CD4-positive, alpha-beta T cell treated with Interleukin-12 subunit alpha and Interleukin-12 subunit beta, for 1 hour (primary cell): ENCODE measurements around the gene RPS6KA5.
A peak's percentile ranks its signal among the peaks of the same experiment; 100 is the strongest.

Experiments used
- DNase-seq: peaks from one replicate; pipeline ENCODE4 v3.0.0-alpha.2; 2020

RPS6KA5 gene

DNA sequence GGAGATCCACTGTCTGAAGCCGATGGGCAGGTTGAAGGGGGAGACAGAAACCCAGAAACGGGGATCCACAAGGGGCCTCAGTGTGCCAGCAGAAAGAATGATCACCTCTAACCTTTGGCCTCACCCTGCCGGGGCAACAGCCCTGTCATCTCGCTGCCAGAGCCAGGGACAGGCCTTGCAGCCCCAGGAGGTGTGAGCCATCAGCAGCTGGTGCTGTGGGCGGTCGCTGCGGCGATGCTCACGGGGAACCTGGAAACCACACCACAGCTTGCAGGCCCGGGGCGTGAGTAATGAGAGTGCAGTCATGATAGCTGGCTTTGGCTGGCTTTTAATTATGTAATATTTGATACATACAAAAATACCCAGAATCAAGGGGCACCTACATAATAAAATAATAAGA lies 239.5 kb downstream of the RPS6KA5 start:
- DNase-seq = peak; percentile 70

DNA sequence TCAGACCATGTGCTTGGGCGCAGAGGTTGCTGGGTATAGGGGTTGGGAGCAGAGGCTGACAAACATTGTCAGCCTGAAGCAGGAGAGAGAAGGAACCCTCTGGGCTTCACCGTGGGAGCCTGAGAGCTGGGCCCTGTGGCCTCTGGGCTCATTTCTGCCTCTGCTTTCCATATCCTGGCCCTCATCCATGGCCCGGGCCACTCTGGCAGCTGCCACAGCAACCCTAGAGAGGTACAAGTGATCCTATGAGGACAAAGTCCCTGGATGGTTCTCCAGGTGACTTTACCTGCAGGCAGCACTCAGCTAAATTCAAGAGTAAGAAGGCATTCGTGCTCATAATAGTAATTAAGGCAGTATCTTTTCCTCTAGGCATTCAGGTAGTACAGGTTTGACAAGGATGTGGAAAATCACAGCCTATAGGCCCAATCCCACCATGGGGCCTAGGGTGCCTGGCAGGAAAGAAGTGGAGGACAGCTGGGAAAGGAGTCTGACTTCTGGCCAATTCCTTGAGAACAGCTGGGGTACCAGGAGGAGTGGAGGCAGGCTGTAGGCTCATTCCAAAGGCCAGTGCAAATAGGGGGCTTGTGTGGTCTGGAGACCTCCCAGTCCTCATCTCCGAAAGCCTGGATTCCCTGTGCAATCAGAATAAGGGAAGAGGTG lies 240.6 kb downstream of the RPS6KA5 start:
- no peak for DNase-seq

DNA sequence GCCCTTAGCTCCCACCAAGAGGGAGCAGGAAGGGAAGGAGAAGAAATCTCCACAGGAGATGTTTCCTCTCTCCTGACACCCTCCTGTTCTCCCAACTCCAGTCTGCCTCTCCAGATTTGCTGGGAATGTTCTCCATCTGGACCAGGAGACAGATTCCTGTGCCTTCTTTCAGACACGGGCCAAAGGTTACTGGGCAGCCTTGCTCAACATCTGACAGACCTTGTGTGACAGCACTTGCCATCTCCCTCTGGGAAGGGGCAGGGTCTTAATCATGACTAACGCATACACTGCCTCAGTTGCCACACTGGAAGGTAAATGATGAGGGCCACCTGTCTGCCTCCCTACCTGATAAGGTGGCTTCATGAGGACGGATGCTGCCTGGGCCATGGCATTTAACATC lies 241.7 kb downstream of the RPS6KA5 start:
- no peak for DNase-seq

DNA sequence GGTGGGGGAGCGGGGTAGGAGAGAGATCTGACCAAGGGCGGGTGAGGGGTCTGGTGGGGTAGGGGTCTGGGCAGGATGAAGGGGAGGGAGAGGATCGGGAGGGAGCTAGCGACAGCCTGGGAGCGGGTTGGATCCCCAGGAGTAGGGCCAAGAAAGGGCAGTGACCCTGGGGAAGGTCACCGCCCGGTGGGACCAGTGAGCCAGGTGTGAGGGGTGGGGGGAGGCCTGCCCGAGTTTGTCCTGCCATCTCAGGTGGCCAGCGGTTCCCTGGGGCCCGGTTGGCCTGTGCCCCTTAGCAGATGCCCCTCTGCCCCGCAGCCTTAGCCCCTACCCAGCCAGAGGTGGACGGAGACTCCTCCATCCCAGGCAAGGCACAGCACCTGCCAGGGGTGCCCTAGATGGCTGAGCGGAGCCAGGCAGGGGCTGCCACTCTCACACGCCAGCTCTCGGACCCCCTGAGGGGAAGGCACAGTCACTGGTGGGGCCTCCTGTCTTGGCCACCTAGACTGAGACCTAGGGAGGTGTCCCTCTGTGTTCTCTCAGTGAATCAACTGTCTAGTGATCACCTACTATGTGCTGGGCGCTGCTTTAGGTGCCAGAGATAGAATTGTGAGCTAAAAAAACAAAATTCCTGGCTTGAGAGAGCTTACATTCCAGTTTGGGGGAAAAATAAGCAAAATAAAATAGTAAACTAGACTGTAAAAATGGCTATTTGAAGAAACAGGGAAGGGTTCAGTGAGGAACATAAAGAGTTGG lies 243.6 kb downstream of the RPS6KA5 start:
- DNase-seq = no peak

DNA sequence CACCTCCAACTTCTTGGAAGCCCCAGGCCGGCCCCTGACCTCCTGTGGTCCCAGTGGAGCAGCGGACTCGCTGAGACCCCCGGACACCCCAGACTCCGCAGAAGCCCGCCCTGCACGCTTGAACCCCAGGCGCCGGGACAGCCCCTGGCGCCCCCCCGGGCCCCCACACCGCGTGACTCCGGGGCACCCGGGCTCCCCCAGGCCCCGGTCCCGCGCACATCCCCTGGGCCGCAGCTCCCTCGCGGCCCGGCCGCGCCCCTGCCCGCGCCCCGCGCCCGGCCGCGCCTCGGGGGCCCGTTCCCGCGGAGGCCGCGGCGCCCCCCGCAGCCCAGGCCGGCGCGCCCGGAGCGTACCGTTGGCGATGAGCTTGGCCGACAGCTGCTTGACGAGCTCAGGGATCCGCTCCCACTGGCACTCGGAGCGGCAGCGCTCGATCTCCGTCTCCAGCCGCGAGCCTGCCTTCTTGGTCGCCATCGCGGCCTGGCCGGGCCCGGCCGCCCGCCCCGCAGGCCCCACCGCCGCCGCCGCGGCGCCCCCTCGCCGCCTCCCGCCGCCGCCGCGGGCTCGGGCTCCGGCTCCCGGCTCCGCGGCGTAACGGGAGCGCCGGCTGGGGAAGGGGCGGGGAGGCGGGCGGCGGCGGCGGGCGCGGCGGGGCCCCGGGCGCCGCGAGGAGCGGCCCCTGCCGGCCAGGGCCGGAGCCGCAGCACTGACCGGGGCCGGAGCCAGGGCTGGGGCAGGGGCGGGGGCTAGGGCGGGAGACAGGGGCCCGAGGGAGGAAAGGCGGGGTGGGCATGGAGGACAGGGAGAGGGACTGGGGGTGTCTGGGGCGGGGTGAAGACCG lies 244.4 kb downstream of the RPS6KA5 start, which contains the start of gene TTC7B:
TTC7B (minus strand) TSS at position 609 of the 841 bp plus-strand sequence; CDS start at position 474, 135 bp downstream.
- DNase-seq = peak; percentile 44

DNA sequence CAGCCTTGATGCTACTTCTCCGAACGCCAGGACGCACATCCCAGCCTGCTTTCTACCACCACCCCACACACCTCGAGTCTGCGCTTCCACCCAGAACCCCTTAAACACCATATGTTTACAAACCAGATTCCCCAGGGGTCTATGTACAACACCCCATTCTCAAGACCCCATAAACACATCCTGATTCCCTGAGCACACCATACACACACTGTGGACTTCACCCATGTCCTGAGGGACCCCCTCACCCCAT lies 244.9 kb downstream of the RPS6KA5 start:
- no peak for DNase-seq

DNA sequence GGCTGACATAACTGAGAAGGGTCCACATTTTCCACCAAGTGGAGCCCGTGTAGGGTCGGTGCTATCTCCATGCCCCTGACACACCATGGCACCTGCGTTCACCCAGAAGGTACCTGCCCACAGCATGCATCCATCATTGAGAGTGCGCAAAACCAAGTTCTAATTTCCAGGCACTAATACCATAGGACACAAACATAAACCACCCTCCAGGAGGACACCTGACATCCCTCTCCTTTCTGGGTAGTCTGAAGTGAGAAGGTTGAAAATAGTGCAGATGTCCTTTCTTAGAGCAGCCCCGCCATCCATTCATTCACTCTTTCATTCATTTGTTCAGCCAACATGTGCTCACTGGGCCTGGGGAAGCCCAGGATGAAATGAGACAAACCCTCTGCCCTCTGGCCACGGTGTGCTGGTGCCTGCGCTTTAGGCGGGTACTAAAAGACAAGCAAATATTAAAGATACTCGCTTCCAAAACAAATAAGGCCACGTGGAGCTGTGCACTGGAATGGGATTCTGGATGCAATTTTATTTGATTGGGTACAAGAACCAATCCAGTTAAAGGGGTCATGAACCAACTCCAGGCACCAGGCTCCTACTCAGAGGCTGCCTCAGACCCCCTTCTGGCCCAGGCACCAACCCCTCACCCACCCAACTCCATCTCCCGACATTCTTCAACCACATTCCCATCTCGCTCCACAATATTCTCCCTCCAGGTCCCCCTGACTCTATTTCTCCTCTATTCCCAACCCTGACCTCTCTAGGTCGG lies 245.5 kb downstream of the RPS6KA5 start:
- no peak for DNase-seq

DNA sequence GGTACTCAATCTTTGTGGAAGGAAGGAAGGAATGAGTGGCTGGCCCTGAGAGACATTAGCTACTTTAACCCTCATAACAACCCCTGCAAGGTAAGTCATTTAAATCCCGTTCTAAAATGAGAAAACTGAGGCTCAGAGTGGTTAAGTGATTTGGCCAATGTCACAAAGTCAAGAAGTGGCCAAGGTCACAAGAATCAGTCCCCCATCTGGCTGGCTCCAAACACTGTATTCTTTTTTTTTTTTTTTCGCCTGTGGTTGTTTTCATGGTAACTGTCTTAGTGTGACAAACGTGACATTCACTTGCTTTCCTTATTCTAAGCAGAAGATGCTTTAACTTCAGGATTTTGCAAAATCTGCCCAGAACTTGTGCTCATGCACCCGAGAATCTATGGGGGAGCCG lies 247.0 kb downstream of the RPS6KA5 start:
- DNase-seq = no peak

DNA sequence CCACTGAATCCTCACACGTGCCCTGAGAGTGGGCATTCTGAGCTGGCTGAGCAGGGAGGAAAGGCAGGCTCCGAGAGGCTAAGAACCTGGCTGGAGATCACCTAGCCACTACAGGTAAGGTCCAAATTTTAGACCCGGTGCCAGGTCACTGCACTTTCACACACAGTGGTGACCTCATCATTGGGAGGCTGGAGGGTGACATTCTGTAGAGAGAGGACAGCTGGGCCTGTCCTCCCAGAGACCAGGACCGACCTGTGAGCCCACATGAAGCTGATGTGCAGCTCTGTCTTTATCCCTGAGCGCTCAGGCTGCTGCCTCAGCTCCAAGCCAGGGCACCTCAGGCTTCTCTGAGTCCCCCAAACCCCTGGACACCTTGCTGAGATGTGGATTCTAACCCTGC lies 248.3 kb downstream of the RPS6KA5 start:
- DNase-seq = no peak

DNA sequence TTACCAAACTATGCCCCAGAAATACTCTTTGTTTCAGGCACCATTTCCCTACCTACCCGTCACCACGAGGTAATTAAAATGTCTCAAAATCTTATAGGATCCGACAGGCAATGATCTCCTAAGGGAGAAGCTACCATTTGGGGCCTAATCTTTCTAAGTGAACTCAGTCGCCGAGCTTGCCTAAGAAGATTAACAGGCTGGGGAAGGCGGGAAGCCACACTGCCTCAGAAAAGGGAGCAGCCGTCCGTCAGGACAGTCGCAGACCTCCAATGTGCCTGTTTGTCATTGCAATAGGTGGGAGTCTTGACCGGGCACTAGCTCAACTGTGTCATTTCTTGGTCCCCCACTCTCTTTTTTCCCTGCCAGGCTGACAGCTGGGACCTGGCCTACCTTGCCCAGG lies 248.8 kb downstream of the RPS6KA5 start:
- no peak for DNase-seq

DNA sequence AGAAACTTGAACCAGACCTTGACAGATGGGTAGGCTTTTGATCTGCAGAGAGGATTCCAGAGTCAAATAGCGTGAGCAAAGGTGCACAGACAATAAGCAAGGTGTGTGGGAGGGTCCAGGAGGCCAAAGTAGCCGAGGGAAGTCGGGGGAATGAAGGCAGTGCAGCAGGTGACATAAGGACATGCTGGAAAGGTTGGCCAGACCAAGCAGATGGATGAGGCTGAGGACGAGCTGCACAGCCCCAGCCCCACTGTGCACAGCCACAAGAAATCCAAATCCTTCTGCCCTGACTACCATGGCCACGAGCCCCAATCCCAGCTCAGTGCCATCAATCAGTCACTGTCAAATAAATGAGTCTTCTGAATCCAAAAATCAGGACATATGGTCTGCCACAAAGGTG lies 249.6 kb downstream of the RPS6KA5 start:
- no peak for DNase-seq

DNA sequence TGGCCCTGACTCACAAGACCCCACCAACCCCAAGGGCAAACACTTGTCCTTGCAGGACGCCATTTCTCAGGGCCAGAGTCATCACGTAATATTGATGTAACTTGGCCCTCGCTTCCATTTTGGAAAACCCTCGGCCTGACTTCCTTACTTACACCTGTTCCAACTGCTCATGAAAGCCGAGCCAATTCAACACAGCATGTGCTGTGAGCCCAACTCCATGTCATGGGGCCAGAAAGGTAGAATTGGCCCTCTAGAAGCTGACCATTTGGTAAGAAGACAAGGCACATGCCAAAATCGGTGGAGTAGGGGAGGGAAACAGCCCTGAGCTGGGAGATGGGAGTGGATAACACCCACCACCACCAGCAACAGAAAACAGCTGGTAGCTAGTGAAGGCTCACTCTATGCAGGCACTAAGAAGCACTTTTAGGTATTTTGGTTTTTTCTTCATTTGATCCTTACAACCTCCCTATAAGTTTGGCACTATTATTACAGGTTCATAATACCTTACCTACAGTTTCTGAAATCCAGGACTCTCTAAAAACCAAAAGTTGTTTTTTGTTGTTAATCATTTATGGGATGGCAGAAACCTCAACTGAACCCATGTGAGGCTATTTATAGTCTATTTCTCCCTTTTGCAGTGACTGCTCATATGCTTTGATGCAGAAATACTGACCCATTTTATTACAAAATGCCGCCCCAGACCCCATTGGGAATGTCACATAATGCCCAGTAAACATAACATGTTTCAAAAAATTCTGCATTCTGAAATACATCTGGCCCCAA lies 250.7 kb downstream of the RPS6KA5 start:
- no peak for DNase-seq

DNA sequence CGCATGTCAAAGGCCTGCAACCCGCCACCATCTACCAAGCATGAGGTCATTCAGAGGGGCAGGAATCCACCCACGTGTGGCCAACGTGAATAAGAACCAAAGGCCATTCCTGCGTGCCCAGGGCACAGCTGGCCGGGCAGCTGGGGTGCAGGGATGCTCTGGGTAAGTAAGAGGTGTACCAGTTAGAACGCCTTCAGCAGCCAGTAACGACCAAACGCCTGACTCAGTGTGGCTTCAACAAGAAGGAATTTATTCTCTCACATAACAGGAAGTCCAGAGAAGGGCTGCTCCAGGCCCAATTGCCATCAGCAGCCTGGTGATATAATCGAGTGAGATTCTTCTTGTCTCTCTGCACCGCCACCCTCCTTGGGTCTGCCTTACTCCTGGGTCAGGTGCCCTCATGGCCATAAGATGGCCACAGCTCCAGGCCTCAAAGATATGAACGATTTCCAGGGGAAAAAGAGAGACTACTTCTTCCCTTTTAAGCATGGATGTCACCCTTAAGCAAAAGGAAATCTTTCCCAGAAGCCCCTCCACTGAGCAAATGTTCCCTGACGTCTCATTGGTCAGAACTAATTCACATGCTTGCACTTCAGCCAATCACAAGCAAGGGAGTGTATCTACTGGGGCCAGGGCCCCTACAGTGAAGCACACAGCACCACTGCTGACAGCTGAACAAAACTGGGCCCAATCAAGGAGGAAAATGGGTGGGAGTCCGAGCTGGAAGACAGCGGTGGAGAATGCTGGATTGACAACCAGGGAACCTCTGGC lies 251.5 kb downstream of the RPS6KA5 start:
- no peak for DNase-seq

DNA sequence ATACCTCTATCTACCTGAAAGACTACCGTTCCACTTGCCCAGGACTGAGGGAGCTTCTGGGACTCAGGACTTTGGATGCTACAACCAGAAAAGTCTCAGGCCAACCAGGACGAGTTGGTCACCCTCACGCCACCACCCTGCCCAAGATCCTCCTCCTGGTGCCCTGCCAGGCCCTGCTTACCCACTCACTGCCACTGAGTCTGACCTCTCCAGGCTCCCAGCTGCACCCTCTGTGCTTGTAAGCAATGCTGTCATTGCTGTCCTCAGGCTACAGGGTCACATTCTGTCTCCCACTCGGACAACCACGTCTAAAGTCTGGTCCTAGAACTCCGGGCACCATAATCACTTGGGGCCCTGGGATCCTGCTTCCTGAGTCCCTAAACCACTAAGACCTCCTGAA lies 253.4 kb downstream of the RPS6KA5 start:
- no peak for DNase-seq

DNA sequence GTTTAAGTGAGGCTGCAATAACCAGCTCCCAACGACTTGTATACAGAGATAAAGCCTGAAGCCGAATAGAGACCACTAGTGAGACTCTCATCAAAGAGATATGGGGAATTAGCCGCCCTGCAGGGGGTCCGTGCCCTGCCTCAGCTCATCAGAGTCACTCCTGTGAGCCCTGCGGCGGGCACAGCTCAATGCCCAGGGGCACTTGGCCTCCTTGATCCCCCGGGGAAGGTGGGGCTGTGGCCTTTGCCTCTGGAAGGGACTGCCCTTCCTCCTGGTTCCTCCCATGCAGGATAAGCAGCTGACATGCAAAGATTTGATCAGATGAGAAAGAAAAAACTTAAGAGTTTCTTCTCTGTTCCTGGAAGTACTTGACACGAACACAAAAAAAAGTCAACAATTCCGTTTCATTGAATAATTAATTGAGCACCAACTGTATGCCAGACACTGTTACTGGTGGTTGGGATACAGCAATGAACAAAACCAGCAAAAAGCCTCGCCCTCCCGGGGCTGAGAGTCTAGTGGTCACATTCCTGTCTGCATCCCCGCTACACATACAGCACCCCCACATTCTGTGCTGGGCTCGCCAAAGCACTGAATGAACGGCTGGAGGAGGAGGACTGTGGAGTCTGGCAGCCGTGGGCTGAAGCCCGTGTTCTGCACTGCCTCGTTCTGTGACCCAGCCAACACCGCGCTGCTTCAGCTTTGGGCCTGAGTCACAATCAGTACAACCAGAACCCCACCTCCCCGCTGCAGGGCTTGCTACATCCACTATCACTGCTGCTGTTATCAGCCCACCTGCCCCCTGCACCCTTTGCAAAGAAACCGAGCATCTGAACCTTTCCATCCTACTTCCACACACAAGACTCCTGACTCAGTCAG lies 254.5 kb downstream of the RPS6KA5 start:
- no peak for DNase-seq

DNA sequence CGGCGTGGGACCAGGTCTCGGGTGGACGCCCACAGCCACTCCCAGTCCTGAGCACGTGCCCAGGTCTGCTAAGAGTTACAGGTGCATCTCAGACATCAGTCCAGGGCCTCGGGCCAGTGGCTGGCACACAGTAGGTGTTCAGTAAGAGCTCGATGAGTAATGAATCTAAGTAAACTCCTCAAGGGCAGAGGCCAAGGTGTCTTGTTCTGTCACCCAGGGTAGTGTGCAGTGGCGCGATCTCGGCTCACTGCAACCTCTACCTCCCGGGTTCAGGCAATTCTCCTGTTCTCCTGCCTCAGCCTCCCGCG lies 255.4 kb downstream of the RPS6KA5 start:
- no peak for DNase-seq

DNA sequence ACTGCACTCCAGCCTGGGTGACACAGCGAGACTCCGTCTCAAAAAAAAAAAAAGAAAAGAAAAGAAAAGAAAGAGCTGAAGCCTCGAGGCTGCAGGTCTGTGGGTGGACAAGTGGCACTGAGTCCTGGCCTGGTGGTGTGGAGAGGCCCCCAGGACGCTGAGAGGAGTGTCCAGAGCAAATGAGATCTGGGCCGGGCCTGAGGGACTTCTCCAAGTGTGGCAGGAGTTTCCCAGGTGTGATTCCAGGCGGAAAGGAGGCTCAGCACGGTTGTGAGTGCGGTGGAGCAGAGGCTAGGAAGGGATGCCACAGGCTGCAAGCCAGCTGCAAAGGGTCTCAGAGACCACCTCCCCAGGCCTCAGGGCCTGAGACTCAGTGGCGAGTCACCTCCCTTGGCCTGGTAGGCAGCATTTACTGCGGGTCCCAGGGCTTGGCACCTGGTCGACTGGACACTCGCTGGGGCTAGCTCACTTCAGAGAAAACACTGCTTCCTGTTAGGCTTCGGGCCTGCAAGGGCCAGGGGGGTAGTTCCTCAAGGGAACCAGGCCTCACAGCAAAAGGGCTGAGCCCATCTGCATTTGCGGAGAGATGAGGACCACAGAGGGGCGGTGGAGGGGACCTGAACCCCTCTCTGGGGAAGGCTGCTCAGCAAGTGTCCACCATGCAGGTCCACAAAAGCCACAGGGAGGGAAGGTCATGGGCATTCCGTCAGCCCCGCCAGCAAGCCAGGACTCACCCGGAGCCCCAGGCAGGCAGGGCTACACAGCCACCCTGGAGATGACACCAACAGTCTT lies 256.0 kb downstream of the RPS6KA5 start:
- DNase-seq = no peak

DNA sequence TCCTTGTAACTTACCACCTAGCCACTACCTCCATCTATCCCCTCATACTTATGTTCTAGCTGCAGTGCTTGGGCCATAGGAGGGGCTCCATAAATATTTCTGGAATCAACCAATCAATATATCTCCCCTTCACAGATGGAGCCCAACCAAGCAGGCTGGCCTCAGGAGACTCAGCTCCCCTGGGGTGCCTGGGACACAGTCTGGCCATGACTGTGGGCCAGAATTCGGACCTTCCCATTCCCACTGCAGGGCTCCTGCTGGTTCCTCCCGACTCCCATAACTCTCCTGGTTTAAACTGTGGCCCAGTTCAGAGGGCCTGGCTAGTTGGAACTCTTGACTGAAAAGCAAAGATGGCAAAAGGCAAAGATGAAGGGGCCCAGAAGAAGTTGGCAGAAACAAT lies 257.2 kb downstream of the RPS6KA5 start:
- no peak for DNase-seq

DNA sequence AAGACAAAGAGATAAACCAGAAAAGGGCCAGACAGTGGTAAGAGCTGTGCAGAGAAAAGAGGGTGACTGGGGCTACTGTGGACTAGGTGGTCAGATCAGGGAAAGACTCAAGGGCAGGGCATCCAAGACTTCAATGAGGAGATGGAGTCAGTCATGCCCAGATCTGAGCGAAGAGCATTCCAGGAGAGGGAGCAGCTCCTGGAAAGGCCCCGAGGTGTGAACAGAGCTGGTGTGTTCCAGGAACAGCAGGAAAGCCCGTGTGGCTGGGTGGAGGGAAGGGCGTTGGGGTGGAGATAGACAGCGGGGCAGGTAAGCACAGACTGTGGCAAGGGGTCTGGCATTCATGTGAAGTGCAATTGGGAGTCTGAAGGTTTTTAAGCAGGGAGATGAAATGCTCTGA lies 261.0 kb downstream of the RPS6KA5 start:
- no peak for DNase-seq

DNA sequence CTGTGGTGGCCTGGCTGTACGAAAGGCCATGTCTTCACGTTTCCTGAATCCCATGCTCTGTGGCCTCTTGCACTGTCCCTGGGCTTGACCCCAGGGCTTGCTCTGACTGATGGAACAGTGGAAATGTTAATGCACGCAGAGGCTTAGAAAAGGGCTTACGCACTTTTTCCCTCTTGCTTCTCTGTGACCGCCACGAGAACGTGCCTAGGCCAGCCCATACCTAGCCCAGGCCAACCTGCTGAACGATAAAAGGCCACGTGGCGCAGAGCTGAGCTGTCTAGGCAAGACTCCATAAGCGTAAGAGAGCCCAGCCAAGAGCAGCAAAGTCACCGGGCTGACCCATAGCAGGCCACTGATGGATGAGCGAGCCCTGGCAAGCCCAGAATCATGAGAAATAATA lies 262.5 kb downstream of the RPS6KA5 start:
- no peak for DNase-seq
